Measurements from ENCODE around the gene BAG3. TPM values are rescaled to one million over a fixed set of nuclear protein-coding genes. Genes with fewer than 3 reads are reported as not detected.
A peak's percentile ranks its signal among the peaks of the same experiment; 100 is the strongest.

BAG3 gene
- total RNA-seq, 1 donor from 2014 or later, result 4.3 TPM

DNA sequence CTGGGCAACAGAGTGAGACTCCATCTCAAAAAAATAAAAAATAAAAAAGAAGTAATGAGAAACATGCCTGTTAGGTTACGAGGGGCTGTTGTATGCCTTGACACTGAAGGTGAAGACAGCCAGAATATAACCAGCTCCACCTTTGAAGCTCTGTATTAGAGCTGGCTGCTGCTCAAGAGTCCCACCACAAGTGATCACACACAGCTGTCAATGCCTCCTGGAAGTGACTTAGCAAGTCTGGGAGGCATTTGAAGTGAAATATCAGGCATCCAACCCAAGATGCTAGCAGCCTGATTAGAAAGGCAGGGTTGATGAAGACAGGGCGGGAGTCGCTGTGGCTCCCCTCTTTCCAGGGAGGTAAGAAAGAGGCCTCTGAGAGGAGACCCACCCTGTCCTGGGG is 40.5 kb downstream of the BAG3 start:
- CTCF ChIA-PET, result interaction anchor here (0.6 to 1.1 kb wide), 2 partner anchors 59 to 428 kb away, joined by 3 to 4 read pairs; no protein-coding TSS in a partner anchor
- ATAC-seq (ENCODE audit: low read depth), result no peak

DNA sequence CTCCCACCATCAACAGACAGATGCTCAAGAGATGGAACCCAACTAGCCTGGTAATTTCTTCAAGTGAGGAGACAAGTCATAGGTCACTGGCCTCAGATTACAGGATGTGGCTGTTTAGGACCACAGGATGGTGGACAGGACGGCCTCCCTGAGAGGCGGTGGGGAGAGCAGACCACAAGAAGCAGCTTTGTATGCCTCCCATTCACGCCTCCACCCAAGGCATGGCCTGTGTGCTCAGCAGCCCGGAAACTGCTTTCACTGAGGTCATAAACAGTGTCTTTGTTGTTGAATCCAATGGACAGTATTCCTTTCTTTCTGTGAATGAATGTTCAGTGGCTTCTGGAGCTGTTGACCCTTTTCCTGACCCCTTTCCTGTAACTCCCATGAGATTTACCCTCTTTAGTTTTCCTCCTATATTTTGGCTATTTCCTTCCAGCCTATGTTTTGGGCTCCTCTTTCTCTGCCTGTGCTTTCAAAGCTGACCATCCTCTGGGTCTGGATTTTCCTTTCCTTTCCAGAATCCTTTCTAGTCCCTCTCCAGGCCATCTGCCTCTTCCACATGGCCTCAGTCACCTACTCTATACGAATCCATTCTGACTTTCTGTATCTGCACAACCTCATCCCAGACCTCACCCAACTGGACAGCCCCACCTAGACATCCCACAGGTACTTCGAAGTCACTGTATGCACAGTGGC is 42.2 kb downstream of the BAG3 start:
- CTCF ChIA-PET, result interaction anchor here (1.3 to 2.2 kb wide), 3 partner anchors 11 to 166 kb away, joined by 3 to 4 read pairs (median 4); no protein-coding TSS in a partner anchor
- H3K27me3 Mint-ChIP-seq, result no peaks in the 10 kb centered on the region
- no peaks in the 10 kb centered on the region for H3K9me3 Mint-ChIP-seq
- DNase-seq, result no peak
- no peak overlapping the region for H3K4me3 Mint-ChIP-seq
- H3K4me1 Mint-ChIP-seq, result peaks cover 43% of the 10 kb centered on the region
- H3K27ac Mint-ChIP-seq, result no peak overlapping the region
- H3K36me3 Mint-ChIP-seq (ENCODE audit: low read depth), result no peaks in the 10 kb centered on the region
- no peak for ATAC-seq (ENCODE audit: low read depth)
- TF ChIP-seq, protein P1, sequence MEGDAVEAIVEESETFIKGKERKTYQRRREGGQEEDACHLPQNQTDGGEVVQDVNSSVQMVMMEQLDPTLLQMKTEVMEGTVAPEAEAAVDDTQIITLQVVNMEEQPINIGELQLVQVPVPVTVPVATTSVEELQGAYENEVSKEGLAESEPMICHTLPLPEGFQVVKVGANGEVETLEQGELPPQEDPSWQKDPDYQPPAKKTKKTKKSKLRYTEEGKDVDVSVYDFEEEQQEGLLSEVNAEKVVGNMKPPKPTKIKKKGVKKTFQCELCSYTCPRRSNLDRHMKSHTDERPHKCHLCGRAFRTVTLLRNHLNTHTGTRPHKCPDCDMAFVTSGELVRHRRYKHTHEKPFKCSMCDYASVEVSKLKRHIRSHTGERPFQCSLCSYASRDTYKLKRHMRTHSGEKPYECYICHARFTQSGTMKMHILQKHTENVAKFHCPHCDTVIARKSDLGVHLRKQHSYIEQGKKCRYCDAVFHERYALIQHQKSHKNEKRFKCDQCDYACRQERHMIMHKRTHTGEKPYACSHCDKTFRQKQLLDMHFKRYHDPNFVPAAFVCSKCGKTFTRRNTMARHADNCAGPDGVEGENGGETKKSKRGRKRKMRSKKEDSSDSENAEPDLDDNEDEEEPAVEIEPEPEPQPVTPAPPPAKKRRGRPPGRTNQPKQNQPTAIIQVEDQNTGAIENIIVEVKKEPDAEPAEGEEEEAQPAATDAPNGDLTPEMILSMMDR (IDR thresholded peaks at IDR 0.05), result no peak
- intact Hi-C loops (cut with micrococcal nuclease), result no loop called here
- POLR2A ChIA-PET, result interaction anchor here (0.6 to 2.4 kb wide), 8 partner anchors 11 to 190 kb away, joined by 3 to 18 read pairs (median 4); partner anchors contain the start of gene INPP5F

More for the DNA sequence above, 40.5 kb downstream of the BAG3 start:
- no peak for DNase-seq
- Mint-ChIP-seq H3K9me3 (no peaks in the 10 kb centered on the region), H3K27ac (no peak overlapping the region), H3K4me1 (peaks cover 54% of the 10 kb centered on the region), H3K27me3 (no peaks in the 10 kb centered on the region), H3K4me3 (no peak overlapping the region), H3K36me3 (ENCODE audit: low read depth) (no peaks in the 10 kb centered on the region)
- POLR2A ChIA-PET, result interaction anchor here (0.7 to 2.4 kb wide), 3 partner anchors 13 to 168 kb away, joined by 3 to 18 read pairs (median 4); partner anchors contain the start of gene INPP5F
- intact Hi-C loops (cut with micrococcal nuclease), result no loop called here
- TF ChIP-seq, protein P1 (IDR thresholded peaks at IDR 0.05), result no peak

DNA sequence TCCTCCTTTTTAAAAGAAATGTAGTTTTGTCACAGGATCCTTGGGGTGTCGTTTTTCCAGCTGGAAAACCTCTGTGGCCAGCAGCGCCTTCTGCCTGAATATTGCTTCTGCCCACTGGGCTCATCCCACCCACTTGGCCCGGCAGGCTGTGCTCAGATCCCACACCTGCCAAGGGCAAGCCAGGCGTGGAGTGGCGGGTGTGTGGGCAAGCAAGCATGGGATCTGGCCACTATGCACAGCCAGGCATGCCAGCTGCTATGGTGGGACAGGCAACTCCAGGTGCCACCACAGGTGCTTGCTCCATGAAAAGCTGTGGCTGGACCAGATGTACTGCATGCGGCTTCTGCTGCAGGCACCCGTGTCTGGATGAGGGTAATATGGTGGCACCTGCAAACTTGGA is 43.4 kb downstream of the BAG3 start:
- H3K4me3 Mint-ChIP-seq, result no peak overlapping the region
- TF ChIP-seq, protein P1 (IDR thresholded peaks at IDR 0.05), result no peak
- no peaks in the 10 kb centered on the region for H3K27me3 Mint-ChIP-seq
- POLR2A ChIA-PET, result interaction anchor here (0.9 to 1.5 kb wide), 3 partner anchors 10 to 31 kb away, joined by 4 to 9 read pairs (median 7); partner anchors contain the start of gene INPP5F
- DNase-seq (no peak), ATAC-seq (ENCODE audit: low read depth) (no peak)
- no peaks in the 10 kb centered on the region for H3K9me3 Mint-ChIP-seq
- CTCF ChIA-PET, result interaction anchor here (2.2 kb wide), 1 partner anchor 10 kb away, joined by 4 read pairs; no protein-coding TSS in a partner anchor
- intact Hi-C loops (cut with micrococcal nuclease), result no loop called here
- peaks cover 46% of the 10 kb centered on the region for H3K4me1 Mint-ChIP-seq
- no peaks in the 10 kb centered on the region for H3K36me3 Mint-ChIP-seq (ENCODE audit: low read depth)
- H3K27ac Mint-ChIP-seq, result no peak overlapping the region

DNA sequence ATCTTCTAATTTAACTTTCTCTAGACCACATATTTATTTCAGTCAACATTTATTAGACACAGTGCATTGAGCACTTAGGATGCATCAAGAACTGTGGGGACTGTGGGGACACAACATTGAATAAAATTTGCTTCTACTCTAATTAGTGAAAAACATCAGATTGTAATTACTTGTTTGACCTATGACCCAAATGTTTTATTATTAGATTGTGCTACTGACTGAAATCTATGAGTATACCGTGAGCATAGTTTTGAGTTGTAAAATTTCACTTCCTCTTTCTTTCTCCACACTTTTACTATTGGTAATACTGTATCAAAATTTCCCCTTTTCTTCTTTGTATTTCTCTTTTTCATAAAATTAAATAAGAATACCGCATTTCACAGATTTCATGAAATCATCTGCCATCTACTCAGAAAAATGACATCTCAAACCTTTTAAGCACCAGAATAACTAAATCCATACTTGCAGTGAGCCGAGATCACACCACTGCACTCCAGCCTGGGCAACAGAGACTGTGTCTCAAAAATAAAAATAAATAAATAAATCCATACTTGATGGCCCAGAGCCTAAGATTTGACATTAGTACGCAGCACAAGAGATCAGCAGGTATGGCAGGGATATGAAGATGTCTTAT is 49.3 kb downstream of the BAG3 start:
- peaks cover 80% of the 10 kb centered on the region for H3K4me1 Mint-ChIP-seq
- peaks cover 2% of the 10 kb centered on the region for H3K36me3 Mint-ChIP-seq (ENCODE audit: low read depth)
- CTCF ChIA-PET, result interaction anchor here (0.9 to 2.3 kb wide), 2 partner anchors 13 to 50 kb away, joined by 4 to 9 read pairs; no protein-coding TSS in a partner anchor
- TF ChIP-seq, protein P1 (IDR thresholded peaks at IDR 0.05), result no peak
- intact Hi-C loops (cut with micrococcal nuclease), result loop anchor here (1.0 to 5.0 kb wide), 5 partner anchors 9 to 183 kb away; partner anchors contain the start of gene BAG3
- H3K27ac Mint-ChIP-seq, result peak overlapping the region; percentile 97
- ATAC-seq (ENCODE audit: low read depth) (peak; percentile 51), DNase-seq (no peak)
- POLR2A ChIA-PET, result interaction anchor here (1.0 to 3.0 kb wide), 2 partner anchors 25 kb away, joined by 5 to 21 read pairs; partner anchors contain the start of gene INPP5F
- peak overlapping the region; percentile 74 for H3K4me3 Mint-ChIP-seq
- no peaks in the 10 kb centered on the region for H3K27me3 Mint-ChIP-seq
- peaks cover 8% of the 10 kb centered on the region for H3K9me3 Mint-ChIP-seq

All from activated B cell treated with CpG ODN at 0.5 μM for 24 hours (primary cell).